ENCODE data around the gene PKMYT1. TPM values are rescaled to one million over a fixed set of nuclear protein-coding genes. Genes with fewer than 3 reads are reported as not detected.

The PKMYT1 gene
- total and polyA plus RNA-seq, 3 donors from 2014 or later: 76.4 to 146 (median 119) TPM

- H3K27me3 ChIP-seq: no peaks in the 10 kb centered on the region
These were observed 27.1 kb upstream of the PKMYT1 start for GRCh38 chr16:3007059-3007956.

DNA sequence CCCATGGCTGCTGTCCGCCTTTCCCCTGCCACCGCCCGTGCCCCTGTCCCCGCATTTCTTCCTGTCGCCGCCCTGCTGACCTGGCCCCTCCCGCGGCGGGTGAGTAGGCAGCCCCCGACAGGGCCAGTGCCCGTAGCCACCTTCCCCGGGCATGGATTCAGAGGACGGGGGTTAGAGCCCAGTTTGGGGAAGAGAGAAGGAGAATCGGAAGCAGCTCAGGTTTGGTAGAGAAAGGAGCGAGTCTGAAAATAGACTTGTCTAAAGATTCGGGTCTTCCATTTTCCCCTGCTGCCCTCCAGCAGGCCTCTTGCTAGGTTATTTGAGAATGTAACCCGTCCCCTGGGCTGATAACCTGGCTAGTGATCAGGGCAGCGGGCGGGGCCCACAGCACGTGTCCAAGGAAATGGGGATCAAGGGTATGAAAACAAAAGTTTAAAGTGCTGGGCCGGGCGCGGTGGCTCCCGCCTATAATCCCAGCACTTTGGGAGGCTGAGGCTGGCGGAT lies 24.6 kb upstream of the PKMYT1 start:
- intact Hi-C loops (cut with DNase I; ENCODE audit: low total_unique reads): no loop called here
- H3K4me3 ChIP-seq: no peak overlapping the region
- WGBS, 2 donors: 2 to 8% methylated on average over 16 to 21 of the region's 25 CpGs
- H3K36me3 ChIP-seq (ENCODE audit: low read depth, missing control alignments): no peaks in the 10 kb centered on the region
- no peaks in the 10 kb centered on the region for H3K9me3 ChIP-seq
- TF ChIP-seq, protein P1, sequence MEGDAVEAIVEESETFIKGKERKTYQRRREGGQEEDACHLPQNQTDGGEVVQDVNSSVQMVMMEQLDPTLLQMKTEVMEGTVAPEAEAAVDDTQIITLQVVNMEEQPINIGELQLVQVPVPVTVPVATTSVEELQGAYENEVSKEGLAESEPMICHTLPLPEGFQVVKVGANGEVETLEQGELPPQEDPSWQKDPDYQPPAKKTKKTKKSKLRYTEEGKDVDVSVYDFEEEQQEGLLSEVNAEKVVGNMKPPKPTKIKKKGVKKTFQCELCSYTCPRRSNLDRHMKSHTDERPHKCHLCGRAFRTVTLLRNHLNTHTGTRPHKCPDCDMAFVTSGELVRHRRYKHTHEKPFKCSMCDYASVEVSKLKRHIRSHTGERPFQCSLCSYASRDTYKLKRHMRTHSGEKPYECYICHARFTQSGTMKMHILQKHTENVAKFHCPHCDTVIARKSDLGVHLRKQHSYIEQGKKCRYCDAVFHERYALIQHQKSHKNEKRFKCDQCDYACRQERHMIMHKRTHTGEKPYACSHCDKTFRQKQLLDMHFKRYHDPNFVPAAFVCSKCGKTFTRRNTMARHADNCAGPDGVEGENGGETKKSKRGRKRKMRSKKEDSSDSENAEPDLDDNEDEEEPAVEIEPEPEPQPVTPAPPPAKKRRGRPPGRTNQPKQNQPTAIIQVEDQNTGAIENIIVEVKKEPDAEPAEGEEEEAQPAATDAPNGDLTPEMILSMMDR (IDR thresholded peaks at IDR 0.05): no peak
- TF ChIP-seq POLR2A (IDR thresholded peaks at IDR 0.05): no peak
- H3K27me3 ChIP-seq: no peaks in the 10 kb centered on the region
- DNase-seq: no peak
- H3K4me1 ChIP-seq: peaks cover 4% of the 10 kb centered on the region
- no peak overlapping the region for H3K27ac ChIP-seq

More at GRCh38 chr16:3007059-3007956, 27.1 kb upstream of the PKMYT1 start:
- peaks cover 4% of the 10 kb centered on the region for H3K4me1 ChIP-seq
- H3K27ac ChIP-seq: no peak overlapping the region
- no peak for DNase-seq
- no peak overlapping the region for H3K4me3 ChIP-seq
- no peak for TF ChIP-seq POLR2A (IDR thresholded peaks at IDR 0.05)
- TF ChIP-seq, protein P1 (IDR thresholded peaks at IDR 0.05): no peak
- H3K9me3 ChIP-seq: no peaks in the 10 kb centered on the region
- intact Hi-C loops (cut with DNase I; ENCODE audit: low total_unique reads): no loop called here
- H3K36me3 ChIP-seq (ENCODE audit: low read depth, missing control alignments): no peaks in the 10 kb centered on the region
- 74 to 79% methylated on average over 11 to 13 of the region's 13 CpGs for WGBS, 2 donors

DNA sequence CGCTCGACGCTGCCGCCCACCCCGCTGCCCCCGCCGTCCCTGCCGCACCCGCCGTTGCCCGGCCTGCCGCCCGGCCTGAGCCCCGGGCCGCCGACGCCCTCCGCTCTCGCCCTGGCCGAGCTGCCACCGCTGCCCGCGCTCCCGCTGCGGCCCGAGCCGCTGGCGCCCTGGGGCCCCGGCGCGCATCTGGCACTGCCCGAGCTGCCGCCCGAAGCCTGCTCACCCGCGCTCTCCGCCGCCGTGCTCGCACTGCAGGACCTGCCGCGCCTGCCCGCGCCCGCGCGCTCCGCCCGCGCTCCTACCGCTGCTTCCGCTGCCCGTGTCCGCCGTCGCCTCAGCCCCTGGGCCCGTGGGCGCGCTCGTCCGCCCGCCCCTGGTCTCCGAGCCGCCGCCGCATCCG lies 24.1 kb upstream of the PKMYT1 start:
- TF ChIP-seq POLR2A (IDR thresholded peaks at IDR 0.05): no peak
- TF ChIP-seq, protein P1 (IDR thresholded peaks at IDR 0.05): no peak
- H3K27ac ChIP-seq: no peak overlapping the region
- no peaks in the 10 kb centered on the region for H3K36me3 ChIP-seq (ENCODE audit: low read depth, missing control alignments)
- H3K9me3 ChIP-seq: no peaks in the 10 kb centered on the region
- intact Hi-C loops (cut with DNase I; ENCODE audit: low total_unique reads): no loop called here
- no peak for DNase-seq
- H3K27me3 ChIP-seq: no peaks in the 10 kb centered on the region
- peaks cover 4% of the 10 kb centered on the region for H3K4me1 ChIP-seq
- WGBS, 2 donors: 0% methylated on average over 3 to 11 of the region's 67 CpGs
- no peak overlapping the region for H3K4me3 ChIP-seq

- WGBS, 2 donors: 7 to 9% methylated on average over 31 to 43 of the region's 58 CpGs
- TF ChIP-seq, protein P1 (IDR thresholded peaks at IDR 0.05): peak in 2 of 3 experiments; percentile 31 to 38
- TF ChIP-seq POLR2A (IDR thresholded peaks at IDR 0.05): no peak
- no peak overlapping the region for H3K27ac ChIP-seq
- DNase-seq: peak; percentile 98
- intact Hi-C loops (cut with DNase I; ENCODE audit: low total_unique reads): no loop called here
- H3K9me3 ChIP-seq: no peaks in the 10 kb centered on the region
- peak overlapping the region; percentile 16 to 27 for H3K4me3 ChIP-seq
- no peaks in the 10 kb centered on the region for H3K27me3 ChIP-seq
- peaks cover 4% of the 10 kb centered on the region for H3K4me1 ChIP-seq
- no peaks in the 10 kb centered on the region for H3K36me3 ChIP-seq (ENCODE audit: low read depth, missing control alignments)
These were observed 23.5 kb upstream of the PKMYT1 start for GRCh38 chr16:3003582-3004270.

Measured in testis (tissue), 3 donors.